K562 (cell line): ENCODE data around the gene SLC25A48. TPM values are rescaled to one million over a fixed set of nuclear protein-coding genes. Genes with fewer than 3 reads are reported as not detected.

ENCODE experiments used
- ZBTB40 ChIP-seq, 2 experiments: fragments of 450-650 bp in 1 of 2; sonication (generic) in 1 of 2; formaldehyde crosslinking in 1 of 2; IDR thresholded peaks; 2 replicates each; pipeline versions ENCODE4 v1.7.1 to v1.9.0; 2016 to 2022; ENCODE audit warnings: inconsistent platforms in 1 of 2, mild to moderate bottlenecking in 1 of 2, missing genetic modification reagents in 1 of 2
- polyA plus RNA-seq, 8 experiments: library from polyadenylated mRNA; depleted of rRNA in 4 of 8; stranded (reverse) in 5 of 8; unstranded in 3 of 8; fragments of >200 nt; fragmentation: Nextera tagmentation in 2 of 8; fragmentation: Illumina TruSeq in 1 of 8; extraction: Ambion mirVana in 2 of 8; extraction: Trizol in 1 of 8; gene quantifications; 2 replicates each; pipeline versions ENCODE4 v1.2.1 to v1.2.3, GENCODE V29; 2011 to 2014; ENCODE audit warnings: inconsistent platforms in 1 of 8, missing spikeins in 1 of 8
- total RNA-seq, 7 experiments: library from RNA; depleted of rRNA in 6 of 7; stranded (reverse); fragments of >200 nt in 6 of 7; fragmentation: Illumina TruSeq in 2 of 7; extraction: Trizol in 2 of 7; gene quantifications; 2 replicates each; pipeline versions ENCODE4 v1.2.1 to v1.2.3, GENCODE V29; 2011 to 2021; ENCODE audit warnings: low replicate concordance in 1 of 7

The SLC25A48 gene
- total and polyA plus RNA-seq, 9 of the 15 experiments (the other 6 are each of a cell fraction or from before 2014, with no cell fraction given), result 0.08 to 0.35 (median 0.23) TPM; not detected in 1

GRCh38 chr5:135916638-135917263, 82.3 kb downstream of the SLC25A48 start (continued):
- no peak for TF ChIP-seq ZBTB40 (IDR thresholded peaks at IDR 0.05)
- TF ChIP-seq ZBTB40 (CRISPR knock-in tag; IDR thresholded peaks at IDR 0.05), result no peak
